ENCODE data around the gene FHIP1B. TPM values are rescaled to one million over a fixed set of nuclear protein-coding genes. Genes with fewer than 3 reads are reported as not detected.

The FHIP1B gene
- total RNA-seq, 4 donors from 2014 or later, result 23.8 to 50.9 (median 43.9) TPM

DNA sequence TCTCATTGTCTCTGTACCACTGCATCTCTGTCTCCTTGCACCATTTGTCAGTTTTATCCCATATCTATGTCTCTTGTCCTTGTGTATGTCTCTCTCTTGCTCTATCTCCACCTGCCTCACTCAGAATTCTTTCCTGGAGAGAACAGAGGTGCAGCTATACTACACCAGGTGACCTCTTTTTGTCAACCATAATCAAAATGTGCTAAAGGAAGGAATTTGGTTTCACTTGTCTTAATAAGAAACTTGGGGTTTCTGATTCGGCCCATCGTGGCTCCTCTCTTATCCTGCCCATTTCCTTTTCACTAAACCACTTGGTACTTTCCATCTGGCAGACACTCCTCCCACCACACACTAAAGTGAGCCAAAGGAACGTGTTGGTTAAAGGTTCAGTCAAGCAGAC, 31.1 kb downstream of the FHIP1B start:
- ATAC-seq (ENCODE audit: low FRiP score) (no peak), DNase-seq (ENCODE audit: low spot score) (no peak)
- TF ChIP-seq, protein P1, sequence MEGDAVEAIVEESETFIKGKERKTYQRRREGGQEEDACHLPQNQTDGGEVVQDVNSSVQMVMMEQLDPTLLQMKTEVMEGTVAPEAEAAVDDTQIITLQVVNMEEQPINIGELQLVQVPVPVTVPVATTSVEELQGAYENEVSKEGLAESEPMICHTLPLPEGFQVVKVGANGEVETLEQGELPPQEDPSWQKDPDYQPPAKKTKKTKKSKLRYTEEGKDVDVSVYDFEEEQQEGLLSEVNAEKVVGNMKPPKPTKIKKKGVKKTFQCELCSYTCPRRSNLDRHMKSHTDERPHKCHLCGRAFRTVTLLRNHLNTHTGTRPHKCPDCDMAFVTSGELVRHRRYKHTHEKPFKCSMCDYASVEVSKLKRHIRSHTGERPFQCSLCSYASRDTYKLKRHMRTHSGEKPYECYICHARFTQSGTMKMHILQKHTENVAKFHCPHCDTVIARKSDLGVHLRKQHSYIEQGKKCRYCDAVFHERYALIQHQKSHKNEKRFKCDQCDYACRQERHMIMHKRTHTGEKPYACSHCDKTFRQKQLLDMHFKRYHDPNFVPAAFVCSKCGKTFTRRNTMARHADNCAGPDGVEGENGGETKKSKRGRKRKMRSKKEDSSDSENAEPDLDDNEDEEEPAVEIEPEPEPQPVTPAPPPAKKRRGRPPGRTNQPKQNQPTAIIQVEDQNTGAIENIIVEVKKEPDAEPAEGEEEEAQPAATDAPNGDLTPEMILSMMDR (IDR thresholded peaks at IDR 0.05), result no peak

DNA sequence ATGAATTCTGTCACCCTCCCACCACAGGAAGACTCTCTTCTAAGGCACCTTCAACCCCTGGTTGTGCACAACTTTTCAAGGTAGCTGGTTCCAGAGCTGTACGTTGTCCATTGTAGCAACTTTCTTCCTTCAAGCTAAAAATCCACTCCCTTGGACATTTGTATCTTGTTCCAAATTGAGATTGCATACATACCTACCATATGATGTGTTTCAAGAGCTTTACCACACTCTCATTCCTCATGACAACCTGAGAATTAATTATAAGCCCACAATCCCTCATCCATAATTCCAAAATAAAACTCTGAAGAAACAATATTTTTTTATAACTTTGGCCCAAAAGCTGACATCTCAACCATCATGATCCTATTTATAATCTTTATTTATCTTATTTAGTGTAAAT, 32.4 kb downstream of the FHIP1B start:
- TF ChIP-seq, protein P1 (IDR thresholded peaks at IDR 0.05), result no peak
- no peak for ATAC-seq (ENCODE audit: low FRiP score)
- no peak for DNase-seq (ENCODE audit: low spot score)

DNA sequence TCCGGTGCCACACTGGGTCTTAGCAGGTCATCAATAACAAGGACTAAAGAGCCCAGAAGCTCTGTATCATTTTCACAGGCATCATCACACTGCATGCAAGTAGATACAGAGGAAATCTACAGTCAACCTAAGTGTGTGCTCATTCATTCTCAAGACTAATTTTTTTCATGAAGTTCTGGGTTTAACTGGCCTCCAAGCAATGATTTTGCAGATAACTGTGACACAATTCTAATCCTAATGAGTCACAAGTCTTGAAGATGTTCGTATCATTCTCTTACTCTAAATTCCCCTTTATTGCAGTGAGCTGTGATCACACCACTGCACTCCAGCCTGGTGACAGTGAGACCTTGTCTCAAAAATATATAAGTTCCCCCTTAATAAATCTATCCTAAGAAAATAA, 33.0 kb downstream of the FHIP1B start:
- DNase-seq (ENCODE audit: low spot score) (no peak), ATAC-seq (ENCODE audit: low FRiP score) (no peak)
- TF ChIP-seq, protein P1 (IDR thresholded peaks at IDR 0.05), result no peak

DNA sequence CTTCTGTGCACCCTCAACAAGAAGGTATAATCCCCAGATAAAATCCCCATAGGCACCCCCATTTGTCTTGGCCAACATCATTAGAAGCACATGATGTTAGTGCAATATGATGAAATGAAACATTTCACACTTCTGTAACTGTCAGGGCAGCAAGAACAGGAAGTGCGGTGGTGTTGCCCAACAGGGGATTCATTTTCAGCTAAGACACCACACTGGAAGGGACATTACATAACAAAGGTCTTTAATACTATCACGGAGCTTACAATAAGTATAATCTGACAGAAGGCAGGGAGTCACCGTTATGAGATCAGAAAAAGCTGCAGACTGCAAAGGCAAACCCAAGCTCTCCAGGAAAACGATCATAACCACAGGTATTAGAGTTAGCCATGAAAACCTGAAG, 33.5 kb downstream of the FHIP1B start:
- peak; percentile 33 for DNase-seq (ENCODE audit: low spot score)

DNA sequence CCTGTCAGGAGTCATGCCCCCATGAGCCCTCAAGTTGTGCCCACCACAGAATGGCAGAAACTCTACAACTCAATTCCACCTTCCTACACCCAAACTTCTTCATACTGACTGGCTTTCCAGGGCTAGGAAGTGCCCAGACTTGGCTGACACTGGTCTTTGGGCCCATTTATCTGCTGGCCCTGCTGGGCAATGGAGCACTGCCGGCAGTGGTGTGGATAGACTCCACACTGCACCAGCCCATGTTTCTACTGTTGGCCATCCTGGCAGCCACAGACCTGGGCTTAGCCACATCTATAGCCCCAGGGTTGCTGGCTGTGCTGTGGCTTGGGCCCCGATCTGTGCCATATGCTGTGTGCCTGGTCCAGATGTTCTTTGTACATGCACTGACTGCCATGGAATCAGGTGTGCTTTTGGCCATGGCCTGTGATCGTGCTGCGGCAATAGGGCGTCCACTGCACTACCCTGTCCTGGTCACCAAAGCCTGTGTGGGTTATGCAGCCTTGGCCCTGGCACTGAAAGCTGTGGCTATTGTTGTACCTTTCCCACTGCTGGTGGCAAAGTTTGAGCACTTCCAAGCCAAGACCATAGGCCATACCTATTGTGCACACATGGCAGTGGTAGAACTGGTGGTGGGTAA, 35.1 kb downstream of the FHIP1B start, which contains the start of gene OR52W1:
OR52W1 (plus strand) TSS at position 51 of the 637 bp plus-strand sequence; CDS start at position 51, 0 bp downstream.
- DNase-seq (ENCODE audit: low spot score) (no peak), ATAC-seq (ENCODE audit: low FRiP score) (no peak)
- TF ChIP-seq, protein P1 (IDR thresholded peaks at IDR 0.05), result no peak

More for the DNA sequence above, 33.5 kb downstream of the FHIP1B start:
- TF ChIP-seq, protein P1 (IDR thresholded peaks at IDR 0.05), result no peak
- ATAC-seq (ENCODE audit: low FRiP score), result no peak

DNA sequence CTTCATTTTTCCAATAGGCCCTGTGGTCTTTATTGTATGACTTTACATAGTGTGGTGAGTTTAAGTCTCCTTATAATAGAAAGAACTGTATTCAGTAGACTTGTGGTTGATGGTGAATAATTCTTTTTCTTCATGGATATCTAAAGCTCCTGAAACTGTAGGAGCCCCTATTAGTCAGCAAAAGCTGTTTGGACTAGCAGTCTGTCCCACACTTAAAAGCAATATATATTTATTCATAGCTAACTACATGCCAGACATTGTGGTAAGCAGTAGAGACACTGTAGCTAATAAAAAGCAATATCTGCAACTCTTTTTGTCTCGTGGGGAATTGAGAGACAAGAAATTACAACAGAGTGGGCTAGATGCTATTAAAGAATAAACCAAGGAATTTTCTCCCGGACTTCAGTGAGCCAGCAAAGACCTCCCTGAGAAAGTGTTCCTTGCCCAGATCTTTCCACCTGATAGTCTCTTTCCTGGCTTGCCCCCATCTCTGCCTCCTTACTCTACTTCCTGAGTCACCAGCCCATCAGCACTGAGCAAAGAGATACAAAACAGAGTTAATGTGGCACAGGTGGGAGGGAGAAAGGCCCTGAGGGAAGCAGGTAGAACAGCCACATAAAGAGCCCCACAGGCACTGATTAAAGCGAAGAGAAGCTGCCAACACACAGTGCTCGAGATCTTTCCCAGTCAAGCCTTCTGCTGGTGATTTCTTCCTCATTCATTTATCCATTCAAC, 36.8 kb downstream of the FHIP1B start:
- TF ChIP-seq, protein P1 (IDR thresholded peaks at IDR 0.05), result no peak
- ATAC-seq (ENCODE audit: low FRiP score) (no peak), DNase-seq (ENCODE audit: low spot score) (no peak)

DNA sequence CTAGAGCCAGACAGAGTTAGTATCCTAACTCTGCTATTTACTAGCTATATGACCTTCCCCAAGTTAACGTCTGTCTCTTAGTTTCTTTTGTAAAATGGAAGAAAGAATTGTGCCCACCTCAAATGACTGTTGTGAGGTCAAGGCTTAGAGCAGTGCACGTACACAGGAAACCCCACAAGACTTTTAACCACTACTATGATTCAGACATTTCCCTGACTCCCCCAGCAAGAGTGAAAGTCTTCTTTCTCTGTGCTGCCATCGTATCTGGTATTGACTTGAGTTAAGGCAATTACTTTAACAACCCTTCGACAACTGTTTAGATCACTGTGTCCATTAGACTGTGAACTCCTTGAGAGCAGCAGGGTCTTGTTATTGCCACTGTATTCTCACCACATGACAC, 38.0 kb downstream of the FHIP1B start:
- DNase-seq (ENCODE audit: low spot score) (no peak), ATAC-seq (ENCODE audit: low FRiP score) (no peak)
- TF ChIP-seq, protein P1 (IDR thresholded peaks at IDR 0.05), result no peak

Measured in omental fat pad (tissue), 4 donors.